ENCODE measurements around the gene NOS1AP.
"Not testable (repeated sequence)": the region's sequence is repeated elsewhere in the genome, so short reads cannot be mapped to it uniquely, and the experiment has no call there.

The NOS1AP gene

GRCh38 chr1:162389021-162389818 lies 319.7 kb downstream of the NOS1AP start:
- DNase-seq = no peak

GRCh38 chr1:162389971-162390370 lies 320.5 kb downstream of the NOS1AP start:
- DNase-seq = no peak

- DNase-seq = no peak
These were observed 321.1 kb downstream of the NOS1AP start for GRCh38 chr1:162390396-162391185.

GRCh38 chr1:162391790-162392563 lies 322.5 kb downstream of the NOS1AP start:
- DNase-seq = no peak

GRCh38 chr1:162396201-162396906 lies 326.9 kb downstream of the NOS1AP start:
- no peak for DNase-seq

GRCh38 chr1:162397039-162397448 lies 327.6 kb downstream of the NOS1AP start:
- no peak for DNase-seq

GRCh38 chr1:162397943-162398560 lies 328.6 kb downstream of the NOS1AP start:
- DNase-seq = no peak

- DNase-seq = no peak
These were observed 329.6 kb downstream of the NOS1AP start for GRCh38 chr1:162398999-162399580.

GRCh38 chr1:162400790-162401355 lies 331.4 kb downstream of the NOS1AP start:
- DNase-seq = no peak

- no peak for DNase-seq
These were observed 335.2 kb downstream of the NOS1AP start for GRCh38 chr1:162404550-162405160.

GRCh38 chr1:162405800-162406199 lies 336.3 kb downstream of the NOS1AP start:
- DNase-seq = no peak

GRCh38 chr1:162406811-162407210 lies 337.3 kb downstream of the NOS1AP start:
- DNase-seq = no peak

- DNase-seq = no peak
These were observed 338.0 kb downstream of the NOS1AP start for GRCh38 chr1:162407539-162407938.

GRCh38 chr1:162412002-162412401 lies 342.5 kb downstream of the NOS1AP start, which contains the start of gene SH2D1B:
TSS of gene SH2D1B (minus strand) at chr1:162412136. CDS start at chr1:162412016, 120 bp downstream.
- DNase-seq = no peak

GRCh38 chr1:162416215-162416614 lies 346.7 kb downstream of the NOS1AP start:
- DNase-seq = no peak

- DNase-seq = no peak
These were observed 347.4 kb downstream of the NOS1AP start for GRCh38 chr1:162416909-162417308.

- no peak for DNase-seq
These were observed 348.2 kb downstream of the NOS1AP start for GRCh38 chr1:162417650-162418049.

GRCh38 chr1:162418584-162418983 lies 349.1 kb downstream of the NOS1AP start:
- DNase-seq = not testable (repeated sequence)

GRCh38 chr1:162419450-162419931 lies 350.0 kb downstream of the NOS1AP start:
- not testable (repeated sequence) for DNase-seq

Measured in activated CD8-positive, alpha-beta memory T cell treated with anti-CD3 and anti-CD28 coated beads, Interleukin-2, amount 50 U/mL, for 4 hours (primary cell).